Esophagus (tissue), 2 donors: ENCODE measurements around the gene MAFB. TPM values are rescaled to one million over a fixed set of nuclear protein-coding genes. Genes with fewer than 3 reads are reported as not detected.
"Not testable (repeated sequence)": the region's sequence is repeated elsewhere in the genome, so short reads cannot be mapped to it uniquely, and the experiment has no call there.

Experiments used
- H3K27ac ChIP-seq, 2 donors: one replicate each; pipeline ENCODE4 v1.5.1; 2013; ENCODE audit warnings: low read depth in 2 of 2, mild to moderate bottlenecking in 2 of 2, inconsistent platforms in 1 of 2, low read length in 1 of 2, moderate library complexity in 1 of 2
- H3K27me3 ChIP-seq, 2 donors: one replicate each; pipeline ENCODE4 v1.6.1; 2013; ENCODE audit warnings: low read length in 2 of 2, control low read depth in 1 of 2, mild to moderate bottlenecking in 1 of 2; ENCODE audit not compliant: insufficient read depth in 2 of 2, control insufficient read depth in 1 of 2
- H3K36me3 ChIP-seq, 2 donors: one replicate each; pipeline ENCODE4 v1.6.1; 2013; ENCODE audit warnings: low read length in 1 of 2; ENCODE audit not compliant: control insufficient read depth in 2 of 2, insufficient read depth in 2 of 2
- H3K4me1 ChIP-seq, 2 donors: one replicate each; pipeline ENCODE4 v1.6.1; 2013; ENCODE audit warnings: low read length in 1 of 2; ENCODE audit not compliant: control insufficient read depth in 2 of 2, insufficient read depth in 2 of 2
- H3K4me3 ChIP-seq, 2 donors: one replicate each; pipeline ENCODE4 v1.5.1; 2013; ENCODE audit warnings: low read length in 2 of 2, mild to moderate bottlenecking in 2 of 2, low read depth in 1 of 2, moderate library complexity in 1 of 2
- H3K9me3 ChIP-seq, 2 donors: one replicate each; pipeline ENCODE4 v1.6.1; 2013; ENCODE audit warnings: mild to moderate bottlenecking in 2 of 2, low read depth in 1 of 2, low read length in 1 of 2, moderate library complexity in 1 of 2; ENCODE audit not compliant: control insufficient read depth in 2 of 2, insufficient read depth in 1 of 2
- WGBS, 2 donors: extraction: QIAGEN DNeasy Blood & Tissue Kit; methylation state at CpG; one replicate each; pipeline ENCODE4 v1.1.7; 2013; 5-methylcytosine and 5-hydroxymethylcytosine counted together
- polyA plus RNA-seq, 2 donors: library from polyadenylated mRNA; stranded (reverse); fragments of 200-250 nt; gene quantifications; one replicate each; pipeline ENCODE4 v1.2.3, GENCODE V29; 2013
- donor health status: healthy with polysubstance abuse.
- donor health status: Bipolar disorder and iron deficiency.

The MAFB gene
- polyA plus RNA-seq = 10 to 100 TPM; 13.9 to 18.8 TPM

DNA sequence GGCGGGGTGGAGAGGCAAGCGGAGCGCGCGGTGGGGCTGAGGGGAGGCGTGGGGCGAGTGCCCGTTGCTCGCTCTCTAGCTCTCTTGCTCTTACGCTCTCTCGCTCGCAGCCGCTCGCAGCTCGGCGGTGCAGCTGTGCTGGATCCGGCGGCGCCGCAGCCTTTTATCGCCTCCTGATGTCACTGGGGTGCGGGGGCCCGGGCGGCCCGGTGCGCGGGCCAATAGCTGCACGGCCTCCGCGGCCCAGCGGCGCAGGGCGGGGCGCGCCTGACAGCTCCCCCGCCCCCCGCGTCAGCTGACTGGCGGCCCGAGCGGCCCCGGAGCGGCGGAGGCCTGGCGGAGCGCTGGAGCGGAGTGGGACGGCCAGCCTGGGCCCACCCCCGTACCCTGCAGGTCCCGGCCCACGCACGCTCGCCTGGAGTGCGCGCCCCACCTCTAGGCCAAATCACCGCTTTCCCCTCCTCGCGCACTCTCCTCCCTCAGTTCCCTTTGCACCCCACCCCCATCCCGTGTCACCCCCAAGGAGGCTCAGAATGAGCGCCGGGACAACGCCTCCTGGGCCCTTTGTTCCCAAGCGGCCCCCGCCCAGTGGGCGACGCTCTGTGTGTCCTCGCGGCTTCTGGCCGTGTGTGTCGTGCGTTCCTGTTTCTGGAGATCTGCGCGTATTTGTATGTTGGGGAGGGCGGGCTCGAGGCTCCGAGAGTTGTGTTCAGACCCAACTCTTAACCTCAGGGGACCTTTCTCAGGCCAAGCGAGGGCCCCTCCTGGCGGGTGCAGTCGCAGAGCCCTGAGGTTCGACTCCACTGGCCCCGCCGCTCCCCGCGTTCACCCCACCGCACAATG lies at the start of gene MAFB:
MAFB (minus strand) TSS at position 137 of the 843 bp plus-strand sequence. CDS start 386 bp downstream, outside the sequence.
- WGBS, 2 donors = 1% methylated on average over 66 to 85 of the region's 85 CpGs
- Histone ChIP-seq H3K9me3 (no peaks in the 10 kb centered on the region), H3K36me3 (peaks cover 0 to 12% of the 10 kb centered on the region in 2 donors), H3K4me1 (peaks cover 8 to 10% of the 10 kb centered on the region in 2 donors), H3K27me3 (no peaks in the 10 kb centered on the region), H3K27ac (peak within 1 kb of the TSS; percentile 99), H3K4me3 (peak within 1 kb of the TSS; percentile 67 to 81)

DNA sequence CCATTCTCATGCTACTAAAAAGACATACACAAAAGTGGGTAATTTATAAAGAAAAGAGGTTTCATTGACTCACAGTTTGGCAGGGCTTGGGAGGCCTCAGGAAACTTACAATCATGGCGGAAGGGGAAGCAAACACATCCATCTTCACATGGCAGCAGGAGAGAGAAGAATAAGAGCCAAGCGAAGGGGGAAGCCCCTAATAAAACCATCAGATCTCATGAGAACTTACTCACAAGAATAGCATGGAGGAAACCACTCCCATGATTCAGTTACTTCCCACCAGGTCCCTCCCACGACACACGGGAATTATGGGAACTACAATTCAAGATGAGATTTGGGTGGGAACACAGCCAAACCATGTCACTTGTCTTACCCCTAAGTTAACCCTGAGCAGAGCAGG lies 47.4 kb upstream of the MAFB start:
- 81 to 83% methylated on average over 4 of the region's 4 CpGs for WGBS, 2 donors
- H3K4me3 ChIP-seq, H3K36me3 ChIP-seq, H3K9me3 ChIP-seq, H3K27ac ChIP-seq, H3K4me1 ChIP-seq, H3K27me3 ChIP-seq: not testable (repeated sequence)

DNA sequence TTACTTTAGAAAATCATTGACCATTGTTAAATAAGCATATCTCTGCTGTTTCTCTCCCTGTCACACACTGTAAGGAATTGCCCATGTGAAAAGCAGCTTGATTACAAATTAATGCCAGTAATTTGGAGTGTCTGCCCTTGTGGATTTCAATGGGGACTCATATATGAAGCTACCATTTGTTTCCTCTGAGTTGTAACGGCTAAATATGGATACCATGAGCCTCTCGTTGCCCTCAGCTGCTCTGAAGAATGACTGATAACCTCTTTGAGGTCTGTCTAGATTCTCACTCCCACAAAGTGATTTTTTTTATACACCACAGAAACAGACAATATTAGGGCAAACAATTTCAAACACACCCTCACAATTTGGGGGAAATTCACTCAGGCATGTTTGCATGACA lies 40.0 kb upstream of the MAFB start:
- H3K36me3 ChIP-seq = no peaks in the 10 kb centered on the region
- WGBS, 2 donors = 41 to 63% methylated on average over 2 of the region's 2 CpGs
- H3K27ac ChIP-seq = no peak overlapping the region
- H3K4me3 ChIP-seq = no peak overlapping the region
- H3K27me3 ChIP-seq = no peaks in the 10 kb centered on the region
- no peaks in the 10 kb centered on the region for H3K9me3 ChIP-seq
- H3K4me1 ChIP-seq = no peaks in the 10 kb centered on the region

DNA sequence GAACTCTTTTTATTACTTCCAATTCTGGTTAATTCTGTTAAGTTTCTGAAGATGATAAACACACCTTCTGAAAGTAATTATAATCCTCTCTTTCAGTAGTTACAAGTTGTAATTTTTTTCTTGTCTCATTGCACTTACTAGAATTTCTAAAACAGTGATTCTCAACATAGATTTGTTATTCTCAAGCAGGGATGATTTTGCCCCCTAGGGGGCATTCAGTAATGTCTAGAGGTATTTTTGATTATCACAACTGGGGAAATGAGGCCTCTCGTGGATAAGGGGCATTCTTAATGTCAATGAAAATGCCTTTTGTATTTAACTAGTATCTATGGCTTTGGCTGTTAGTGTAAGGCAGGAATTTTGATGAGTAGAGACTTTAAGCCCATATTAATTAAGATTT lies 39.4 kb upstream of the MAFB start:
- Histone ChIP-seq H3K36me3 (no peaks in the 10 kb centered on the region), H3K27me3 (no peaks in the 10 kb centered on the region), H3K27ac (no peak overlapping the region), H3K4me3 (no peak overlapping the region), H3K9me3 (no peaks in the 10 kb centered on the region), H3K4me1 (no peaks in the 10 kb centered on the region)
- 42 to 45% methylated on average over 1 of the region's 1 CpG for WGBS, 2 donors

DNA sequence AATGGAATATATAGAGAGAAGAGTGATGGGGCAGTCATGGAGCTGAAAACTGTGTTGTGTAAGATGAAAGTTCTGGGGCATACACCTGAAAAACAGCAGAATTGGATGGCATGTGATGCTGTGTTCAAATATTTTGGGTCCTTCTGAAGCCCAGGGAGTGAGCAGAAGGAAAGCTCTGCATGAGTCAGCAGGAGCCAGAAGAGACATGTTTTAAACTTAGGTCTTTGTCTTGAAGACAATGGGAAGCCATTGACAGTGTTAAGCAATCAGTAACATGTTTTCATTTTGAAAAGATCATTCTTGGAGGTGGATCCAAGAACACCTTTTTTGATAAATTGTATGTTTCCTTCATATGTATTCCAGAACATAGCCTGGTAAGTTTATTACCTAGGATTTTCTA lies 38.9 kb upstream of the MAFB start:
- Histone ChIP-seq H3K27ac (no peak overlapping the region), H3K4me3 (no peak overlapping the region), H3K36me3 (no peaks in the 10 kb centered on the region), H3K9me3 (no peaks in the 10 kb centered on the region), H3K27me3 (no peaks in the 10 kb centered on the region), H3K4me1 (no peaks in the 10 kb centered on the region)

DNA sequence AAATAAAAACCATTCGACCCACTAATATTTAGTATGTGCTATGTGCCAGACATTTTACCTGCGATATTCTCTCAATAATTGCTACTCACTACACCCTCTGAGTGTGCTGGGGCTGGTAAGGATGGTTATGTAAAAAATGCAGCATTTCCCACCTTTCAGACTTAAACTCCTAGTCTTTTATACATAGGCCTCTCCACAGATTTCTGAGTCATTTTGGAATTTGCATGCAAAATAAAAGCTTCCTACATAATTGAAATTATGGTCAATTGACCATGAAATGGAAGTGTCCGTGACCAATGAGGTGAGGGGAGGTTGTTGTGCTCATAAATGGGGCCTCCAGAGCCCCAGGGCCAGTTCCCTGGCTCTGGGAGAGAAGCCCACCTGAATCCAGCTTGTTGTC lies 37.7 kb upstream of the MAFB start:
- no peak overlapping the region for H3K27ac ChIP-seq
- H3K27me3 ChIP-seq = no peaks in the 10 kb centered on the region
- no peaks in the 10 kb centered on the region for H3K4me1 ChIP-seq
- no peaks in the 10 kb centered on the region for H3K9me3 ChIP-seq
- H3K36me3 ChIP-seq = no peaks in the 10 kb centered on the region
- WGBS, 2 donors = 71 to 73% methylated on average over 3 of the region's 3 CpGs
- H3K4me3 ChIP-seq = no peak overlapping the region

DNA sequence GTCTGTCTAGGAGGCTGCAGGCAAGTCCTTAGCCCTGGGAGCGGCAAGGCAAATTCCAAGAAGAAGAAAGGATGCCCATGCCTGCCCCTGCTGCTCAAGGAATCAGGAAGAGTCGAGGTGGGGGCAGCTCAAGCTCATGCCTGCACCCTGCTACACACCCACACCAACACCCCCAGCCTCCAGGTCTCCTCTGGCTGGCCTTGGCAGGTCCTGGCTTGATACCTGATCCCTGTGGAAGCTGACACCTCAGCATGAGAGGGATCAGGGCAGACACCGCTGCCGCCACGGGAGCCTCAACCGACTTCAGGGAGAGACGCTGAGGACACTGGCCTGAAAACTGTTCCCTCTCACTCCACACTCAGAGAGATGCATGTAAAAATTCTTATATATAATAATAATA lies 35.5 kb upstream of the MAFB start:
- no peaks in the 10 kb centered on the region for H3K27me3 ChIP-seq
- H3K4me3 ChIP-seq = no peak overlapping the region
- H3K9me3 ChIP-seq = no peaks in the 10 kb centered on the region
- no peaks in the 10 kb centered on the region for H3K4me1 ChIP-seq
- no peaks in the 10 kb centered on the region for H3K36me3 ChIP-seq
- no peak overlapping the region for H3K27ac ChIP-seq
- 67 to 78% methylated on average over 7 of the region's 7 CpGs for WGBS, 2 donors

DNA sequence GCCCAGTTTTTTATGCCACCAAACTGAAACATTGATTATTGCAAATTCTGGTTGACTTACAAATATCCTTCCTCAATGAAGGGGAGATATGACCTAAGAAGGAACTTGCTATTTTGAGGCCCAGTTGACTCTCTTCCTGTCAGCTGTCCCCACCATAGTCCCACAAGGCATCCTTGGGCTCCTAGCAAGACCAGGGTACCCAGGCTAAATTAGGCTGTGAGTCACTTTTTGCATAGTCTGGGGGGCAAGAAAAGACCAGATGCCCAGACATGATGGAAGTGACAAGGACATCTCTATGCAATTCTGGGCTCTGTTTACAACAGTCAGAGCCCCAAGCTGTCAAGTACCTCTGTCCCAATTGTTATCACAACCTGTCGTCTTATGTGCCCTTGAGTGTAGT lies 31.8 kb upstream of the MAFB start:
- Histone ChIP-seq H3K36me3 (no peaks in the 10 kb centered on the region), H3K27ac (no peak overlapping the region), H3K4me1 (no peaks in the 10 kb centered on the region), H3K4me3 (no peak overlapping the region), H3K9me3 (no peaks in the 10 kb centered on the region), H3K27me3 (no peaks in the 10 kb centered on the region)
- WGBS, 2 donors = 68 to 94% methylated on average over 1 of the region's 1 CpG

DNA sequence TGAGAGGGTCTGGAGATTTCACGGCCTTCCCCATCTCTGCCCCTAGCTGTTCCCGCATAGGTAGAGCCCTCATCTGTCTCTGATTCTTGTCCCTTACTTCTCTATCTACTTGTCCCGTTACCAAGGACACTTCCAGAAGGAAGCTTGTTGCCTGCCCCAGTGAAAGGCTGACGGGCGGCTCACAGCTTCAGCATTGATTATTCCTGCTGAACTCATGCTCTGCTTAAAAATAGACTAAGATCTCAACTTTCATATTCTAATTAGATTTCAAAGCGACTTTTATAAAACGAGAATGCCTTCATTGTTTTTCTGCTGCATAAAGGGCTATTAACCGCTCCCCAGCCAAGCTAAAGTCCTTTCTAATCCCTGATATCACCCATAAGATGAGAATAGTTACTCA lies 31.1 kb upstream of the MAFB start:
- Histone ChIP-seq H3K27ac (no peak overlapping the region), H3K36me3 (no peaks in the 10 kb centered on the region), H3K4me1 (no peaks in the 10 kb centered on the region), H3K9me3 (no peaks in the 10 kb centered on the region), H3K27me3 (no peaks in the 10 kb centered on the region), H3K4me3 (no peak overlapping the region)
- WGBS, 2 donors = 76 to 84% methylated on average over 8 of the region's 8 CpGs
